GM19043 (cell line): ENCODE measurements around the gene ATP1A1.

ENCODE experiments used
- ATAC-seq: cut with Tn5 transposase; IDR thresholded peaks from one replicate; pipeline ENCODE4 v1.9.1; 2021; ENCODE audit warnings: low read depth; ENCODE audit not compliant: unreplicated experiment

The ATP1A1 gene

GRCh38 chr1:116372651-116373430 is at the start of gene ATP1A1:
Gene ATP1A1, plus strand, starts transcription at chr1:116373244. Its CDS starts 268 bp downstream, at chr1:116373512.
- ATAC-seq, result peak; percentile 59

- ATAC-seq, result no peak
These were observed 49.6 kb upstream of the ATP1A1 start for GRCh38 chr1:116323491-116323890.

GRCh38 chr1:116324411-116324810 is 48.6 kb upstream of the ATP1A1 start:
- ATAC-seq, result no peak

- ATAC-seq, result no peak
These were observed 47.9 kb upstream of the ATP1A1 start for GRCh38 chr1:116325104-116325503.

GRCh38 chr1:116325922-116326321 is 47.1 kb upstream of the ATP1A1 start:
- ATAC-seq, result no peak

- ATAC-seq, result no peak
These were observed 46.6 kb upstream of the ATP1A1 start for GRCh38 chr1:116326486-116326885.

- ATAC-seq, result no peak
These were observed 44.4 kb upstream of the ATP1A1 start for GRCh38 chr1:116328671-116329070.

GRCh38 chr1:116329524-116330341 is 43.3 kb upstream of the ATP1A1 start:
- no peak for ATAC-seq

- ATAC-seq, result no peak
These were observed 42.7 kb upstream of the ATP1A1 start for GRCh38 chr1:116330342-116330652.

GRCh38 chr1:116330846-116331245 is 42.2 kb upstream of the ATP1A1 start:
- no peak for ATAC-seq

- no peak for ATAC-seq
These were observed 41.5 kb upstream of the ATP1A1 start for GRCh38 chr1:116331523-116331922.

- ATAC-seq, result no peak
These were observed 40.6 kb upstream of the ATP1A1 start for GRCh38 chr1:116332451-116332850.

GRCh38 chr1:116333171-116334014 is 39.7 kb upstream of the ATP1A1 start:
- no peak for ATAC-seq

- no peak for ATAC-seq
These were observed 39.0 kb upstream of the ATP1A1 start for GRCh38 chr1:116334015-116334547.

GRCh38 chr1:116334868-116335635 is 38.0 kb upstream of the ATP1A1 start:
- ATAC-seq, result no peak

GRCh38 chr1:116335850-116336624 is 37.0 kb upstream of the ATP1A1 start:
- ATAC-seq, result no peak

GRCh38 chr1:116337398-116337797 is 35.6 kb upstream of the ATP1A1 start:
- ATAC-seq, result no peak

GRCh38 chr1:116338400-116338799 is 34.6 kb upstream of the ATP1A1 start:
- no peak for ATAC-seq

GRCh38 chr1:116340506-116341231 is 32.4 kb upstream of the ATP1A1 start:
- ATAC-seq, result no peak
